Endothelial cell of umbilical vein (primary cell): ENCODE results near the gene ADGRG4. TPM values are rescaled to one million over a fixed set of nuclear protein-coding genes. Genes with fewer than 3 reads are reported as not detected.

ENCODE experiments used
- BruUV-seq: library from RNA; stranded (reverse); fragments of 400-500 nt; replicated peaks from 2 replicates; lab custom pipeline; 2021; lab: Mats Ljungman, UMichigan
- CTCF ChIA-PET: fragments of 300-600, 350-600 bp; sonication (Branson Sonifier 250); formaldehyde crosslinking; loops from one replicate; lab custom pipeline; 2021; ENCODE audit warnings: antibody characterized with exemption, inconsistent platforms; lab: Charles Lee
- POLR2A ChIA-PET: fragments of 300-600, 350-600 bp; sonication (Branson Sonifier 250); formaldehyde crosslinking; loops from one replicate; lab custom pipeline; 2021; ENCODE audit warnings: antibody characterized with exemption, inconsistent platforms; lab: Charles Lee
- DNase-seq: peaks from one replicate; pipeline ENCODE4 v3.0.0-alpha.2; 2011; ENCODE audit warnings: low read depth, low spot score
- FAIRE-seq: peaks from 2 replicates; lab custom pipeline; 2011; peaks lifted over from hg19 to GRCh38; lab: Jason Lieb, UNC
- H2AFZ ChIP-seq: 2 replicates; pipeline ENCODE4 v1.6.0; 2012; ENCODE audit warnings: low read depth, low read length, control low read depth, inconsistent platforms
- H3K27ac ChIP-seq: 2 replicates; pipeline ENCODE4 v1.5.1; 2011; ENCODE audit warnings: low read depth, mild to moderate bottlenecking, control low read depth, low read length, moderate library complexity; ENCODE audit not compliant: insufficient read depth
- H3K27me3 ChIP-seq, 2 experiments: 2 replicates each; pipeline versions ENCODE4 v1.6.0 to v1.6.1; 2011; ENCODE audit warnings: low read length in 2 of 2, mixed read lengths in 1 of 2; ENCODE audit not compliant: control insufficient read depth in 2 of 2, insufficient read depth in 2 of 2
- H3K36me3 ChIP-seq, 2 experiments: 2 replicates in 1 of 2; 3 replicates in 1 of 2; pipeline ENCODE4 v1.5.1; 2011; ENCODE audit warnings: low read length in 2 of 2, mild to moderate bottlenecking in 1 of 2, moderate library complexity in 1 of 2; ENCODE audit not compliant: control insufficient read depth in 2 of 2, insufficient read depth in 2 of 2; ENCODE audit errors: extremely low read depth in 1 of 2
- H3K4me1 ChIP-seq: 3 replicates; pipeline ENCODE4 v1.5.1; 2011; ENCODE audit warnings: mild to moderate bottlenecking, low read length; ENCODE audit not compliant: control insufficient read depth, insufficient read depth; ENCODE audit errors: extremely low read depth
- H3K4me2 ChIP-seq: 2 replicates; pipeline ENCODE4 v1.6.1; 2011; ENCODE audit warnings: low read length, control low read depth, mixed read lengths; ENCODE audit not compliant: insufficient read depth
- H3K4me3 ChIP-seq, 3 experiments: fragments of 200-600 bp in 1 of 3; sonication (generic), shearing (Covaris generic) in 1 of 3; replicated peaks in 1 of 3; 2 replicates each; pipeline ENCODE4 v1.5.1; 2011 to 2016; ENCODE audit warnings: control low read depth in 3 of 3, low read length in 3 of 3, mild to moderate bottlenecking in 2 of 3, inconsistent platforms in 1 of 3, low read depth in 1 of 3, moderate library complexity in 1 of 3; ENCODE audit not compliant: insufficient read depth in 1 of 3
- H3K79me2 ChIP-seq: 2 replicates; pipeline ENCODE4 v1.6.0; 2012; ENCODE audit warnings: low read length, inconsistent platforms; ENCODE audit not compliant: control insufficient read depth, insufficient read depth
- H3K9ac ChIP-seq: replicated peaks from 2 replicates; pipeline ENCODE3; 2011; ENCODE audit warnings: low read length, control low read depth; ENCODE audit not compliant: insufficient read depth; ENCODE audit errors: extremely low read depth
- H3K9me1 ChIP-seq: replicated peaks from 3 replicates; pipeline ENCODE4 v1.6.0; 2011; ENCODE audit warnings: mild to moderate bottlenecking, low read length; ENCODE audit not compliant: control insufficient read depth, insufficient read depth; ENCODE audit errors: extremely low read depth
- H3K9me3 ChIP-seq: replicated peaks from 2 replicates; pipeline ENCODE4 v1.5.1; 2012; ENCODE audit warnings: low read length, inconsistent platforms; ENCODE audit not compliant: control insufficient read depth, insufficient read depth
- H4K20me1 ChIP-seq: replicated peaks from 2 replicates; pipeline ENCODE3; 2011; ENCODE audit warnings: mild to moderate bottlenecking, low read length; ENCODE audit not compliant: control insufficient read depth, insufficient read depth; ENCODE audit errors: extremely low read depth
- EZH2 ChIP-seq: IDR thresholded peaks from 2 replicates; pipeline ENCODE4 v1.6.1; 2012; ENCODE audit warnings: borderline replicate concordance, low read depth, mild to moderate bottlenecking, moderate library complexity, low read length, inconsistent platforms; ENCODE audit not compliant: severe bottlenecking
- FOS ChIP-seq: IDR thresholded peaks from 2 replicates; pipeline ENCODE4 v1.6.1; 2011; ENCODE audit warnings: mild to moderate bottlenecking, low read length, moderate library complexity, borderline replicate concordance; ENCODE audit not compliant: insufficient read depth
- GATA2 ChIP-seq: IDR thresholded peaks from 2 replicates; pipeline ENCODE4 v1.7.0; 2011; ENCODE audit warnings: low read depth, mild to moderate bottlenecking, moderate library complexity, mixed read lengths, low read length; ENCODE audit not compliant: insufficient read length, insufficient read depth
- JUN ChIP-seq: IDR thresholded peaks from 2 replicates; pipeline ENCODE4 v1.6.1; 2011; ENCODE audit warnings: borderline replicate concordance, low read depth; ENCODE audit not compliant: insufficient read length, insufficient read depth
- MAX ChIP-seq: IDR thresholded peaks from 2 replicates; pipeline ENCODE4 v1.6.1; 2011; ENCODE audit not compliant: insufficient read depth, insufficient read length
- MYC ChIP-seq: IDR thresholded peaks from one replicate; pipeline ENCODE4 v1.6.1; 2011; ENCODE audit warnings: mild to moderate bottlenecking, low read depth, low read length
- POLR2A ChIP-seq: IDR thresholded peaks from 2 replicates; pipeline ENCODE4 v1.6.1; 2012; ENCODE audit warnings: low read depth, mild to moderate bottlenecking, control low read depth, low read length
- POLR2AphosphoS5 ChIP-seq: IDR thresholded peaks from 2 replicates; pipeline ENCODE4 v1.6.1; 2012; ENCODE audit warnings: low read depth, mild to moderate bottlenecking, control low read depth, low read length, moderate library complexity; ENCODE audit not compliant: insufficient read depth
- dilution Hi-C: fragments of 300-500 bp; cut with MboI; formaldehyde crosslinking; loops from one replicate; pipeline ENCODE4 v1.15.0; 2019; ENCODE audit warnings: low sequenced_read_pairs; ENCODE audit not compliant: extremely low pct_ligation_motif_present
- intact Hi-C: fragments of 100-400 bp; cut with micrococcal nuclease; formaldehyde crosslinking; loops from one replicate; pipeline ENCODE4 v1.10.0; 2022
- polyA plus RNA-seq, 4 experiments: library from polyadenylated mRNA; depleted of rRNA in 3 of 4; stranded (reverse) in 3 of 4; unstranded in 1 of 4; fragments of >200 nt; gene quantifications; 2 replicates each; pipeline versions ENCODE4 v1.2.1 to v1.2.3, GENCODE V29; 2011 to 2012; ENCODE audit warnings: missing spikeins in 1 of 4
- total RNA-seq: library from RNA; stranded (reverse); gene quantifications from 2 replicates; pipeline ENCODE4 v1.2.3, GENCODE V29; 2021
- TF ChIP-seq, protein P1 (sequence below), 2 donors: IDR thresholded peaks; 1 replicate in 1 of 2; 2 replicates in 1 of 2; pipeline ENCODE4 v1.5.1; 2011; ENCODE audit warnings: low read length in 2 of 2, mild to moderate bottlenecking in 2 of 2, moderate library complexity in 2 of 2, control low read depth in 1 of 2, inconsistent platforms in 1 of 2, low read depth in 1 of 2; ENCODE audit not compliant: insufficient read depth in 1 of 2; ENCODE audit errors: extremely low read depth in 1 of 2

Gene ADGRG4
- total and polyA plus RNA-seq, 2 donors (not counting 3 experiments of a cell fraction or from before 2014, with no cell fraction given) = 0.04 to 0.08 TPM

DNA sequence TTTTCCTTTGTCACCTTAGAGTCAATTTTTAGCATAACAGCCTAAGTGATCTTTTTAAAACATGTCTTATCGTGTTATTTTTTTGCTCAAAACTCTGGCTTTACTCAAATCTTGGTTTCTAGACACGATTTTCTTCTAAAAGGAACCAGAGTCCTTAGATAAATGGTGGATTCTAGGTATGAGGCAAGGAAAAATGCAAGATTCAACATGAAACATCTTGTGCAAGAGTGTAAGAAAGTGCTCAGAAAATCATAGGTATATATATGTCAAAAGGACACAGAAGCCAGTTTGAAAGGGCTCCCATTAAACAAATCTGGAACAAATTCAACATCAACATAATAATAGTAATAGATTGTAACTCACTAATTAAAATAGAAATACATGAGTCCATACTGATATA lies 8.1 kb upstream of the ADGRG4 start:
- Histone ChIP-seq H3K27ac (no peak overlapping the region), H3K4me1 (no peaks in the 10 kb centered on the region), H3K9me1 (no peaks in the 10 kb centered on the region), H3K4me3 (no peak overlapping the region), H3K9ac (no peak overlapping the region), H3K36me3 (no peaks in the 10 kb centered on the region), H3K27me3 (no peaks in the 10 kb centered on the region), H4K20me1 (no peaks in the 10 kb centered on the region), H3K4me2 (no peak overlapping the region), H2AFZ (no peak overlapping the region), H3K9me3 (no peaks in the 10 kb centered on the region), H3K79me2 (no peaks in the 10 kb centered on the region)
- no TSS peak for BruUV-seq
- no peak for DNase-seq
- intact Hi-C loops (no loop called here), dilution Hi-C loops (no loop called here)
- CTCF ChIA-PET = no interaction called here
- POLR2A ChIA-PET = no interaction called here
- no peak for FAIRE-seq
- no peak for TF ChIP-seq JUN
- no peak for TF ChIP-seq POLR2A
- no peak for TF ChIP-seq GATA2
- no peak for TF ChIP-seq MAX
- TF ChIP-seq, protein P1, sequence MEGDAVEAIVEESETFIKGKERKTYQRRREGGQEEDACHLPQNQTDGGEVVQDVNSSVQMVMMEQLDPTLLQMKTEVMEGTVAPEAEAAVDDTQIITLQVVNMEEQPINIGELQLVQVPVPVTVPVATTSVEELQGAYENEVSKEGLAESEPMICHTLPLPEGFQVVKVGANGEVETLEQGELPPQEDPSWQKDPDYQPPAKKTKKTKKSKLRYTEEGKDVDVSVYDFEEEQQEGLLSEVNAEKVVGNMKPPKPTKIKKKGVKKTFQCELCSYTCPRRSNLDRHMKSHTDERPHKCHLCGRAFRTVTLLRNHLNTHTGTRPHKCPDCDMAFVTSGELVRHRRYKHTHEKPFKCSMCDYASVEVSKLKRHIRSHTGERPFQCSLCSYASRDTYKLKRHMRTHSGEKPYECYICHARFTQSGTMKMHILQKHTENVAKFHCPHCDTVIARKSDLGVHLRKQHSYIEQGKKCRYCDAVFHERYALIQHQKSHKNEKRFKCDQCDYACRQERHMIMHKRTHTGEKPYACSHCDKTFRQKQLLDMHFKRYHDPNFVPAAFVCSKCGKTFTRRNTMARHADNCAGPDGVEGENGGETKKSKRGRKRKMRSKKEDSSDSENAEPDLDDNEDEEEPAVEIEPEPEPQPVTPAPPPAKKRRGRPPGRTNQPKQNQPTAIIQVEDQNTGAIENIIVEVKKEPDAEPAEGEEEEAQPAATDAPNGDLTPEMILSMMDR (IDR thresholded peaks at IDR 0.05; ENCODE audit: extremely low read depth in 1 of 2, insufficient read depth in 1 of 2, low read depth in 1 of 2, low read length in 2 of 2) = no peak
- no peak for TF ChIP-seq FOS
- no peak for TF ChIP-seq POLR2AphosphoS5
- TF ChIP-seq MYC = no peak
- TF ChIP-seq EZH2 = no peak
